ENCODE data around the gene ZNF786.
"Not testable (repeated sequence)": the region's sequence is repeated elsewhere in the genome, so short reads cannot be mapped to it uniquely, and the experiment has no call there.

ZNF786 gene

DNA sequence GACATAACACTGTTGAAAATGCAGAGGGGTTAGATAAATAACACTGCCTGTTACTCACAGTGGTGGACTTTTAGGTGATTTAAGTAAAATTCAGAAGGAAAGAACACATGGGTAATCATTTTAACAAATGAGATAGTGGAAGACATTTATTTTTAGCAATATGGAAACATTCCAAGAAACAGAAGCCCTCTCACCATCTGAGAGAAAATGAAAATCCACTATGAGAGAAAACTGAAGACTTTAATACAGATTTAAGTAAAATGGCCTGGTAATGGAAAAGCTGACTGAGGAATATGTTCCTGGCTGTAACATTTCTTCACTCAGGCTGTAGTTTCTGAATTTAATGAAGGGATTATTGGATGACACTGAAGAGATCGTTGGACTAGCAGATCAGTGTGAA, 12.1 kb upstream of the ZNF786 start:
- in situ Hi-C loops (cut with MboI; ENCODE audit: low sequenced_read_pairs, unreplicated experiment), result no loop called here
- TF ChIP-seq, protein P1, sequence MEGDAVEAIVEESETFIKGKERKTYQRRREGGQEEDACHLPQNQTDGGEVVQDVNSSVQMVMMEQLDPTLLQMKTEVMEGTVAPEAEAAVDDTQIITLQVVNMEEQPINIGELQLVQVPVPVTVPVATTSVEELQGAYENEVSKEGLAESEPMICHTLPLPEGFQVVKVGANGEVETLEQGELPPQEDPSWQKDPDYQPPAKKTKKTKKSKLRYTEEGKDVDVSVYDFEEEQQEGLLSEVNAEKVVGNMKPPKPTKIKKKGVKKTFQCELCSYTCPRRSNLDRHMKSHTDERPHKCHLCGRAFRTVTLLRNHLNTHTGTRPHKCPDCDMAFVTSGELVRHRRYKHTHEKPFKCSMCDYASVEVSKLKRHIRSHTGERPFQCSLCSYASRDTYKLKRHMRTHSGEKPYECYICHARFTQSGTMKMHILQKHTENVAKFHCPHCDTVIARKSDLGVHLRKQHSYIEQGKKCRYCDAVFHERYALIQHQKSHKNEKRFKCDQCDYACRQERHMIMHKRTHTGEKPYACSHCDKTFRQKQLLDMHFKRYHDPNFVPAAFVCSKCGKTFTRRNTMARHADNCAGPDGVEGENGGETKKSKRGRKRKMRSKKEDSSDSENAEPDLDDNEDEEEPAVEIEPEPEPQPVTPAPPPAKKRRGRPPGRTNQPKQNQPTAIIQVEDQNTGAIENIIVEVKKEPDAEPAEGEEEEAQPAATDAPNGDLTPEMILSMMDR (IDR thresholded peaks at IDR 0.05; ENCODE audit: borderline replicate concordance, control extremely low read depth, extremely low read depth, insufficient read depth, missing control alignments), result no peak
- no peak for DNase-seq (ENCODE audit: low spot score)

DNA sequence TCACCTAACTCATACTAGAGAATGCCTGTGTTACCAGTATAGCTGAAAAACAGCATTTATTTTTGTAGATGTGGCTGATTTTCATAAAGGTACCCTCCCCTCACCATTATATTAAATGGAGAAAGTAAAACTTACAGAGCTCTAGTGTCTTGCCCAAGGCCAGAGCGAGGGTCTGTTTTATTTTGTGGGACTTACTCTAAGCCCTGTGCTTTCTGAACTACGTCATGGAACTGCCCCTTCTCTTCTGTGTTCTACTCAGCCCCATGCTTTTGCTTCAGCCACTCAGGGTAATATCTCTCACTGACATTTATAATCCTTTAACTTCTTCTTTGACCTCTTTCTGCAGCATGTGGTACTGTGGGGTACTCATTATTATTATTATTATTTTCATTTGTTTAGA, 10.3 kb upstream of the ZNF786 start:
- TF ChIP-seq, protein P1 (IDR thresholded peaks at IDR 0.05; ENCODE audit: borderline replicate concordance, control extremely low read depth, extremely low read depth, insufficient read depth, missing control alignments), result no peak
- in situ Hi-C loops (cut with MboI; ENCODE audit: low sequenced_read_pairs, unreplicated experiment), result no loop called here
- DNase-seq (ENCODE audit: low spot score), result no peak

DNA sequence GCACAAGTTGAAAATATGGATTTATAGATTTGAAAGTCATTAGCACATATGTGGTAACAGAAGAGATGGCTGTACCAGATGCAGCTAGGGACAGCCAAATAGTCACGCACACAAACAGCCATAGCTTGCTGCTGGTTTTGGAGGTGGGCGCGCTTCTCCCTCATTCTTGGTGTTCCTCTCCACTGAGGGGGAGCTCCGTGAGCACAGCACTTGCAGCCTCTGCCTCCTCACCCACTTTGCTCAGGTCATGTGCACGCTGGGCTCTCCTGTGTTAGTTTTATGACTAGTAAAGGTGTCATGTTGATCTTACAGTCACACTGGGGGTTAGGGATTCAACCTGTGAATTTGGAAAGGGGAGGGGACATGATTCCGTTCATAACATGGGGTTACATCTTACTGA, 8.5 kb upstream of the ZNF786 start:
- TF ChIP-seq, protein P1 (IDR thresholded peaks at IDR 0.05; ENCODE audit: borderline replicate concordance, control extremely low read depth, extremely low read depth, insufficient read depth, missing control alignments), result no peak
- in situ Hi-C loops (cut with MboI; ENCODE audit: low sequenced_read_pairs, unreplicated experiment), result no loop called here
- DNase-seq (ENCODE audit: low spot score), result no peak

DNA sequence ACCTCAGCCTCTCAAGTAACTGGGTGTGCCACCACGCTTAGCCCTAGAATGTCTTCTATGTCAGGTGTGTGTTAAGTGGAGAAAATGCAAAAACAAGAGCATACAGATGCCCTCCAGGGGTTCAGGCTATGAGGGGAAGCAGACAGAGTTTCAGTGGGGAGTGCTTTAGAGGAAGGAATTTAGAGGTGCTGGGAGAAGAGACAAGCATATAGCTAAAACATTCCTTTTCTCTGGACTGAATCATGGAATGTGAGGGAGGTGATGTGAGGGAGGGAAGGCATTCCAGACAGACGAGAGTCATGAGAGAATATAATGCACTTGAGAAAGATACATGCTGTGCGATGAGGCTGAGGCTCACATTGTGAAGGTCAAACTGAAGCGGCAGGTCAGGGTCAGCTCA, 6.6 kb upstream of the ZNF786 start:
- TF ChIP-seq, protein P1 (IDR thresholded peaks at IDR 0.05; ENCODE audit: borderline replicate concordance, control extremely low read depth, extremely low read depth, insufficient read depth, missing control alignments), result no peak
- DNase-seq (ENCODE audit: low spot score), result no peak
- in situ Hi-C loops (cut with MboI; ENCODE audit: low sequenced_read_pairs, unreplicated experiment), result no loop called here

DNA sequence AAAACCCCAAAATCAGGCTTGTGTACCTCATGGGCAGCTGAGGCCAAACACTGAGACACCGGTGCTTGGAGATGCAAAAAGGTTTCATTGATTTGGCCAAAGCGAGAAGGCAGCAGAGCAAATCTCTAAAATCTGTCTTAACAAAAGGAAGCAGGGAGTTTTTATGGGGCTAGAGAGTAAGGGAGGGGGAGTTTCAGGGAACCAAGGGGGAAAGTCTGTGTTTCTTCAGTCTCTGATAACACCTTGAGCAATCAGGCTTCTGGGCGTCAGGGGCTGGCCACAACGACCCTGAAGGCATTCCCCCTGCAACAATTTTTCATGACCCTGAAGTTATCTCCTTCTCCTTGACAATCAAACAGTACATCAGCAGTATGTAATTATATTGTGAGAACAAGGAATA, 2.7 kb upstream of the ZNF786 start:
- DNase-seq (ENCODE audit: low spot score), result peak; percentile 42
- in situ Hi-C loops (cut with MboI; ENCODE audit: low sequenced_read_pairs, unreplicated experiment), result no loop called here
- TF ChIP-seq, protein P1 (IDR thresholded peaks at IDR 0.05; ENCODE audit: borderline replicate concordance, control extremely low read depth, extremely low read depth, insufficient read depth, missing control alignments), result no peak

DNA sequence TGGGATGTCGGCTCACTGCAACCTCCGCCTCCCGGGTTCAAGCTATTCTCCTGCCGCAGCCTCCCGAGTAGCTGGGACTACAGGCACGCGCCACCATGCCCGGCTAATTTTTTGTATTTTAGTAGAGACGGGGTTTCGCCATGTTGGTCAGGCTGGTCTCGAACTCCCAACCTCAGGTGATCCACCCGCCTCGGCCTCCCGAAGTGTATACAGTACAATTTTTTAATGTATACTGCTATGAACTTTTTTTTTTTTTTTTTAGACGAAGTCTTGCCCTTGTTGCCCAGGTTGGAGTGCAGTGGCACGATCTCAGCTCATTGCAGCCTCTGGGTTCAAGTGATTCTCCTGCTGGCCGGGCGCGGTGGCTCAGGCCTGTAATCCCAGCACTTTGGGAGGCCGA, 1.7 kb upstream of the ZNF786 start:
- DNase-seq (ENCODE audit: low spot score); in situ Hi-C loops (cut with MboI; ENCODE audit: low sequenced_read_pairs, unreplicated experiment): not testable (repeated sequence)

DNA sequence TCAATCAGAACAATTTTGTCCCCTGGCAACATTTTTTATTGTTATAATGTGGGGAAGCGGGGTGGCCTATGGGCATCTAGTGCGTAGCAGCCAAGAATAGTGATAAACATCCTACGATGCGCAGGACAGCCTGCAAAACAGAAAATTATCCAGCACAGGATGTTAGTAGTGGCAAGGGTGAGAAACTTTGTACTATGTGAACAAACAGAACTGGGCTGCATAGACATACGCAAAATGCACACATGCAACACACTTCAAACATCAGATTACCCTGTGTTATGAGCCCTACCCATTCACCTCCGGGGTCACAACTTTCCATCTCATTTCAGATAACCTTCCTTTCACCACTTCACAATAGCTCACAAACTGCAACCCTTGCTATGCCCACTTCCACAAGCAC, 3.1 kb downstream of the ZNF786 start:
- DNase-seq (ENCODE audit: low spot score), result no peak
- TF ChIP-seq, protein P1 (IDR thresholded peaks at IDR 0.05; ENCODE audit: borderline replicate concordance, control extremely low read depth, extremely low read depth, insufficient read depth, missing control alignments), result no peak
- in situ Hi-C loops (cut with MboI; ENCODE audit: low sequenced_read_pairs, unreplicated experiment), result no loop called here
